Panc1 (cell line): ENCODE results near the gene HPN. TPM values are rescaled to one million over a fixed set of nuclear protein-coding genes. Genes with fewer than 3 reads are reported as not detected.
A peak's percentile ranks its signal among the peaks of the same experiment; 100 is the strongest.

Experiments used
- ATAC-seq: fragments of 200-7000 bp; cut with Tn5 transposase; 2 replicates; pipeline ENCODE4 v1.9.1; 2020; ENCODE audit warnings: mild to moderate bottlenecking, moderate library complexity
- BruUV-seq: library from RNA; stranded (reverse); fragments of 400-500 nt; replicated peaks from 2 replicates; lab custom pipeline; 2021; lab: Mats Ljungman, UMichigan
- CTCF ChIA-PET: fragments of 300-600 bp; sonication (Branson Sonifier 250); formaldehyde crosslinking; loops from one replicate; lab custom pipeline; 2022; ENCODE audit warnings: antibody characterized with exemption; lab: Charles Lee
- POLR2A ChIA-PET: fragments of 300-600 bp; sonication (Branson Sonifier 250); formaldehyde crosslinking; loops from one replicate; lab custom pipeline; 2022; ENCODE audit warnings: antibody characterized with exemption; lab: Charles Lee
- DNase-seq: peaks from one replicate; pipeline ENCODE4 v3.0.0-alpha.2; 2010; ENCODE audit warnings: low read depth, low spot score
- H3K27ac ChIP-seq: 2 replicates; pipeline ENCODE4 v1.5.1; 2011; ENCODE audit warnings: mild to moderate bottlenecking, low read length, inconsistent platforms
- H3K27me3 ChIP-seq: fragments of 200-500 bp; sonication (Bioruptor generic); 2 replicates; pipeline ENCODE4 v1.6.0; 2014; ENCODE audit warnings: low read length, inconsistent platforms; ENCODE audit not compliant: control insufficient read depth, insufficient read depth
- H3K36me3 ChIP-seq: fragments of 200-500 bp; sonication (Bioruptor generic); 2 replicates; pipeline ENCODE4 v1.5.1; 2014; ENCODE audit warnings: inconsistent platforms, mild to moderate bottlenecking, low read length, moderate library complexity; ENCODE audit not compliant: control insufficient read depth, insufficient read depth
- H3K4me1 ChIP-seq: 2 replicates; pipeline ENCODE4 v1.5.1; 2011; ENCODE audit warnings: inconsistent platforms, mild to moderate bottlenecking, low read length, moderate library complexity; ENCODE audit not compliant: control insufficient read depth, insufficient read depth
- H3K4me3 ChIP-seq, 2 experiments: 2 replicates each; pipeline ENCODE4 v1.5.1; 2011 to 2012; ENCODE audit warnings: low read depth in 2 of 2, low read length in 2 of 2, mild to moderate bottlenecking in 2 of 2, inconsistent platforms in 1 of 2, moderate library complexity in 1 of 2
- H3K9me3 ChIP-seq: fragments of 200-500 bp; sonication (Bioruptor generic); 2 replicates; pipeline ENCODE4 v1.5.1; 2014; ENCODE audit warnings: low read depth, mild to moderate bottlenecking, inconsistent platforms, low read length, moderate library complexity; ENCODE audit not compliant: control insufficient read depth, insufficient read depth
- POLR2AphosphoS5 ChIP-seq: IDR thresholded peaks from 2 replicates; pipeline ENCODE4 v1.6.1; 2012; ENCODE audit warnings: mild to moderate bottlenecking, low read depth, low read length, moderate library complexity
- SIN3A ChIP-seq: IDR thresholded peaks from 2 replicates; pipeline ENCODE4 v1.6.1; 2012; ENCODE audit warnings: low read depth, mild to moderate bottlenecking, low read length, moderate library complexity, borderline replicate concordance; ENCODE audit not compliant: insufficient read depth
- TCF7L2 ChIP-seq: IDR thresholded peaks from 2 replicates; pipeline ENCODE4 v1.6.1; 2011; ENCODE audit warnings: mild to moderate bottlenecking, low read depth, low read length, inconsistent platforms
- in situ Hi-C: cut with HindIII; loops from 2 replicates; pipeline ENCODE4 v1.10.0; 2016; ENCODE audit warnings: low sequenced_read_pairs, low pct_unique_long_range_greater_than_20kb
- intact Hi-C: fragments of 100-400 bp; cut with micrococcal nuclease; formaldehyde crosslinking; loops from one replicate; pipeline ENCODE4 v1.10.0; 2022; ENCODE audit not compliant: unreplicated experiment
- total RNA-seq: library from RNA; stranded (reverse); gene quantifications from one replicate; pipeline ENCODE4 v1.2.1, GENCODE V29; 2021; ENCODE audit not compliant: unreplicated experiment
- TF ChIP-seq, protein P1 (sequence below), 2 experiments: IDR thresholded peaks; 2 replicates each; pipeline ENCODE4 v1.6.1; 2011 to 2012; ENCODE audit warnings: low read depth in 2 of 2, control low read depth in 1 of 2, low read length in 1 of 2, mild to moderate bottlenecking in 1 of 2, moderate library complexity in 1 of 2; ENCODE audit not compliant: insufficient read depth in 1 of 2
- TF ChIP-seq, protein P2 (sequence below): fragments of 450-650 bp; IDR thresholded peaks from 2 replicates; pipeline ENCODE4 v1.5.1; 2017; ENCODE audit warnings: mild to moderate bottlenecking

HPN gene
- total RNA-seq, 1 experiment from 2014 or later: 0.08 TPM

DNA sequence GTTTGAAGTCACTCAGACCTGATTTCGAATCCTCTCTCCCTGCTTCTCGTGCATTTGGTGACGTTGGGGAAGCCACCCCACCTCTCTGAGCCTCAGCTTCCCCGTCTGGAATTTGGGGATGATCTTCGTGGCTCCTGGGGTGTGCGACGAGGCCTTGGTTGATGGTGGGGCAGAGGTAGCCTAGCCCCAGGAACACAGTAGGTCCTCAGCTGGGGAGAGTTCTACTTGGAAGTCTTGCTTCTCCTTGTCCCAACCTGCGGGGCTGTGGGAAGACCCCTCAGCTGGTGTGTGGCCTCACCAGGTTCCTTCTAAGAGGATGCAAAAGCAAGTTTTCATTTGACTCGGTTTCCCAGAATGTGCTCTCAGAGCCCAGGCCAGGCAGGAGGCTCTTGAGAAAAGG lies 13.1 kb downstream of the HPN start:
- no peaks in the 10 kb centered on the region for H3K9me3 ChIP-seq
- POLR2A ChIA-PET: no interaction called here

DNA sequence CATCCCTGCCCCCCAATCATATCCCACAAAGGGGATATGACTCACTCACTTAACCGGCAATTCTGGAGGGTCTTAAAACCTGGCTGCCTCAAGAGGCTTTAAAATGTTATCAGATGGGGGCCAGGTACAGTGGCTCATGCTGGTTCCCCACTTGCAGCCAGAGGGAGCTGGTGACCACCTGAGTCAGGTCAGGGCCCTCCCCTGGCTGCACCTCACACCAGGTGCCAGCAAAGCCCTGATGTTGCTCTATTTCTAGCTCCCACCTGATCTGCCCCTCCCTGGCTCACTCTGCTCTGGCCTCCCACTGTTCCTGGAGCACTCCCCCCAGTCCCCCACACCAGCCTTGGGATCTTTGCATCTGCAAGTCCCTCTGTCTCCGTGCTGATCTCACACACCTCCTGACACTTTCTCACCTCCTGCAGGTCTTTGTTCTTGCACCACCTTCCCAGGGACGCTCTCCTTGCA lies 14.2 kb downstream of the HPN start:
- Histone ChIP-seq H3K4me3 (no peak overlapping the region), H3K27me3 (peaks cover 2% of the 10 kb centered on the region; the same call in 1 of the 2 replicates), H3K27ac (no peak overlapping the region), H3K4me1 (no peaks in the 10 kb centered on the region), H3K9me3 (no peaks in the 10 kb centered on the region), H3K36me3 (no peaks in the 10 kb centered on the region)
- ATAC-seq: peak; percentile 84
- BruUV-seq: no TSS peak
- ChIA-PET POLR2A (no interaction called here), CTCF (interaction anchor here (1.0 kb wide), 1 partner anchor 17 kb away, joined by 3 read pairs; no protein-coding TSS in a partner anchor)
- no peak for DNase-seq
- TF ChIP-seq, protein P1, sequence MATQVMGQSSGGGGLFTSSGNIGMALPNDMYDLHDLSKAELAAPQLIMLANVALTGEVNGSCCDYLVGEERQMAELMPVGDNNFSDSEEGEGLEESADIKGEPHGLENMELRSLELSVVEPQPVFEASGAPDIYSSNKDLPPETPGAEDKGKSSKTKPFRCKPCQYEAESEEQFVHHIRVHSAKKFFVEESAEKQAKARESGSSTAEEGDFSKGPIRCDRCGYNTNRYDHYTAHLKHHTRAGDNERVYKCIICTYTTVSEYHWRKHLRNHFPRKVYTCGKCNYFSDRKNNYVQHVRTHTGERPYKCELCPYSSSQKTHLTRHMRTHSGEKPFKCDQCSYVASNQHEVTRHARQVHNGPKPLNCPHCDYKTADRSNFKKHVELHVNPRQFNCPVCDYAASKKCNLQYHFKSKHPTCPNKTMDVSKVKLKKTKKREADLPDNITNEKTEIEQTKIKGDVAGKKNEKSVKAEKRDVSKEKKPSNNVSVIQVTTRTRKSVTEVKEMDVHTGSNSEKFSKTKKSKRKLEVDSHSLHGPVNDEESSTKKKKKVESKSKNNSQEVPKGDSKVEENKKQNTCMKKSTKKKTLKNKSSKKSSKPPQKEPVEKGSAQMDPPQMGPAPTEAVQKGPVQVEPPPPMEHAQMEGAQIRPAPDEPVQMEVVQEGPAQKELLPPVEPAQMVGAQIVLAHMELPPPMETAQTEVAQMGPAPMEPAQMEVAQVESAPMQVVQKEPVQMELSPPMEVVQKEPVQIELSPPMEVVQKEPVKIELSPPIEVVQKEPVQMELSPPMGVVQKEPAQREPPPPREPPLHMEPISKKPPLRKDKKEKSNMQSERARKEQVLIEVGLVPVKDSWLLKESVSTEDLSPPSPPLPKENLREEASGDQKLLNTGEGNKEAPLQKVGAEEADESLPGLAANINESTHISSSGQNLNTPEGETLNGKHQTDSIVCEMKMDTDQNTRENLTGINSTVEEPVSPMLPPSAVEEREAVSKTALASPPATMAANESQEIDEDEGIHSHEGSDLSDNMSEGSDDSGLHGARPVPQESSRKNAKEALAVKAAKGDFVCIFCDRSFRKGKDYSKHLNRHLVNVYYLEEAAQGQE (IDR thresholded peaks at IDR 0.05; ENCODE audit: insufficient read depth in 1 of 2, low read depth in 2 of 2, low read length in 1 of 2): no peak
- TF ChIP-seq, protein P2, sequence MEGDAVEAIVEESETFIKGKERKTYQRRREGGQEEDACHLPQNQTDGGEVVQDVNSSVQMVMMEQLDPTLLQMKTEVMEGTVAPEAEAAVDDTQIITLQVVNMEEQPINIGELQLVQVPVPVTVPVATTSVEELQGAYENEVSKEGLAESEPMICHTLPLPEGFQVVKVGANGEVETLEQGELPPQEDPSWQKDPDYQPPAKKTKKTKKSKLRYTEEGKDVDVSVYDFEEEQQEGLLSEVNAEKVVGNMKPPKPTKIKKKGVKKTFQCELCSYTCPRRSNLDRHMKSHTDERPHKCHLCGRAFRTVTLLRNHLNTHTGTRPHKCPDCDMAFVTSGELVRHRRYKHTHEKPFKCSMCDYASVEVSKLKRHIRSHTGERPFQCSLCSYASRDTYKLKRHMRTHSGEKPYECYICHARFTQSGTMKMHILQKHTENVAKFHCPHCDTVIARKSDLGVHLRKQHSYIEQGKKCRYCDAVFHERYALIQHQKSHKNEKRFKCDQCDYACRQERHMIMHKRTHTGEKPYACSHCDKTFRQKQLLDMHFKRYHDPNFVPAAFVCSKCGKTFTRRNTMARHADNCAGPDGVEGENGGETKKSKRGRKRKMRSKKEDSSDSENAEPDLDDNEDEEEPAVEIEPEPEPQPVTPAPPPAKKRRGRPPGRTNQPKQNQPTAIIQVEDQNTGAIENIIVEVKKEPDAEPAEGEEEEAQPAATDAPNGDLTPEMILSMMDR: no peak; the same call in 1 of the 2 replicates
- TF ChIP-seq SIN3A: no peak
- TF ChIP-seq TCF7L2: no peak
- no peak for TF ChIP-seq POLR2AphosphoS5
- in situ Hi-C loops (no loop called here), intact Hi-C loops (no loop called here)

More for the DNA sequence above, 13.1 kb downstream of the HPN start:
- no peaks in the 10 kb centered on the region for H3K4me1 ChIP-seq
- peaks cover 2% of the 10 kb centered on the region; the same call in 1 of the 2 replicates for H3K27me3 ChIP-seq
- ATAC-seq: no peak
- H3K36me3 ChIP-seq: no peaks in the 10 kb centered on the region
- CTCF ChIA-PET: no interaction called here
- no peak for DNase-seq
- TF ChIP-seq SIN3A (no peak), TCF7L2 (no peak), POLR2AphosphoS5 (no peak)
- TF ChIP-seq, protein P1 (IDR thresholded peaks at IDR 0.05; ENCODE audit: insufficient read depth in 1 of 2, low read depth in 2 of 2, low read length in 1 of 2): no peak
- TF ChIP-seq, protein P2: no peak
- no TSS peak for BruUV-seq
- H3K27ac ChIP-seq: no peak overlapping the region
- intact Hi-C loops (no loop called here), in situ Hi-C loops (no loop called here)
- no peak overlapping the region for H3K4me3 ChIP-seq
